ENCODE results near the gene ERMARD.

ERMARD gene

DNA sequence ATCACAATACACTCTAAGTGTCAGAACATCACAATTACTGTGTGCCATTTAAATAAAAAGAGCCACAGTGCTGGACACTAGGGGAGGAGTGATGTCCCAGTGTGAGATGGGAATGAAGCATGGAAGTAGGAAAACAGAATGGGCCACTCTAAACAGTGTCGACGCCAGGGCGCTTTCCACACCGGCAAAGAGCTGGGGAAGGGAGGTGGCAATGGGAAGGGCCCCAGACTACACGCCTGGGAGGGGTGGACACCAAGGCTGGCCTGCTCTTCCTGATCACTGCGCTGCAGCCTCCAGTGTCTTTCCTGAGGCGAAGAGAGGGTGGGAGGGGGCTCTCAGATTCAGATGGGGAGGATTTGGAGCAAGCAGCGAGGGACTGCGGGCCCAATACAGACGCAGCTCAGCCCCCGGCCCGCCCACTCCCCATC, 75.9 kb downstream of the ERMARD start:
- DNase-seq: no peak

DNA sequence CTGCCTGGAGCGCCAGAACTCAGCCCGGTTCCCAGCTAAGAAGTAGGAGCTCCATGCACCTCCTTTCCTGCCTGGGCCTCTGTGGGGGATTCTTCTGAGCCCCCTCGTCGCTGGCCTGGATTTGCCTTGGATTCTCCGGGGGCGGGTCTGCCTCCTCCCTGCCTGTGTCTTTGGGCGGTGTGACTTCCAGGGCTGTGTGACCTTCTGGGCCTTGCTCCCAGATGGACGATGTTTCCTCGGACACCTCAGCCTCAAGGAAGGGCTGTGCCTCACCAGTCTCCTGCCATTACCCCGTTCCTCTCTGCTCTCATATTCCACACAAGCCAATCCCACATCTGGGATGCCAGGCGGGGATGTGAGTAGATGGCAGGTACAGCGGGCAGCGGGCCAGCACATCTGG, 76.8 kb downstream of the ERMARD start:
- DNase-seq: no peak

DNA sequence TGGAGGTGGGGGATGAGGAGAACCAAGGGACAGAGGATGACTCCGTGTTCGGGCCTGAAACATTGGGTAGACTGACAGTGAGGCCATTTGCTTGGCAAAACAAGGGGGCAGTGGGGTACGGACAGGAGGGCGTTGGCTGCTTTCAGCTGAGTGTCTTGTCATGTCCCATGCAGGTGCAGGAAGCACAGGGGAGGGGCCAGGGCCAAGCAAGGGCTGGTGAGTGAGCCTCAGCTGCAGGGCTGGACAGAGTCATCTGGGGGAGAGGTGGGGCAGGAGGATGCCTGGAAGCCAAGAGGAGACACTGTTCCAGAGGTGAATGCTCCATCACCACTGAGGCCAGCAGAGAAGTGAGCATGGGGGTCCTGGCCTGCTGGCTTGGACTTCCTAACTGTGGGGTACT, 78.4 kb downstream of the ERMARD start:
- peak; percentile 70 for DNase-seq

DNA sequence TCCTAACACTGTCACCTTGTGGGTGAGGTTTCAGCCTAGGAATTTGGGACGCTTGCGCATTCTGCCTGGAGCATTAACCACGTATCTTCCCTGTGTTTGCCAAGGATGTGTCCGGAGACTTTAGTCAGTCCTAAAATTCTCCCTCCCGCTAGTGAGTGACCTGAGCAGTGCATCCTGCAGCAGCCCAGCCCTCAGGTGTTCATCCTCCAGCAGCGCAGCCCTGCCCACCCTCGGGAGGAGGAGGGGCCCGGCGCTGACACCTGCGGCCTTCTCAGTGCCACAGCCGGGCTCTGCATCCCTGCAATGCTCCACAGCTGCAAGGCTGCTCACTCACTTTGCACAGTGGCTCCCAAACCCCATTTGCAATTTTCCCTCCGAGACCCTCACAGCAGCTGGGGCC, 79.5 kb downstream of the ERMARD start:
- DNase-seq: peak; percentile 61

Measured in RPMI8226 (cell line).